NB4 (cell line): Measurements from ENCODE around the gene TFCP2L1.

Source experiments
- MYC ChIP-seq: IDR thresholded peaks from 2 replicates; pipeline ENCODE4 v1.6.1; 2011; ENCODE audit warnings: low read depth, low read length
- POLR2A ChIP-seq: IDR thresholded peaks from 2 replicates; pipeline ENCODE4 v1.6.1; 2011; ENCODE audit warnings: mild to moderate bottlenecking; ENCODE audit not compliant: insufficient read length; ENCODE audit errors: extremely low read depth
- TF ChIP-seq, protein P1 (sequence below): IDR thresholded peaks from one replicate; pipeline ENCODE4 v1.5.1; 2012; ENCODE audit warnings: low read depth, low read length

DNA sequence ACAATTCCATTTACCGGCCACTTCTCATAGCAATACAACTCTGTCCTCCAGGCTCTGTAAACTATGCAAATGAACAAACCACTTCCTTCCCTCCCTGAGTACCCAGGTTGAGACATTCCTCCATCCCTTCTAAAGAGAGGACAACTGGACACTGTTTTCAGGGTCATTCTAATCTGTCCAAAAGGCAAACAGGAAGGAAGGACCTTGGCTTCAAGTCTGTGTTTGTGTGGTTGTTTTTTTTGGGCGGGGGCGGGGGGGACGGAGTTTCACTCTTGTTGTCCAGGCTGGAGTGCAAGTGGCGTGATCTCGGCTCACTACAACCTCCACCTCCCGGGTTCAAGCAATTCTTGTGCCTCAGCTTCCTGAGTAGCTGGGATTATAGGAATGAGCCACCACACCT, 3.3 kb downstream of the TFCP2L1 start:
- TF ChIP-seq POLR2A (no peak), MYC (no peak)
- TF ChIP-seq, protein P1, sequence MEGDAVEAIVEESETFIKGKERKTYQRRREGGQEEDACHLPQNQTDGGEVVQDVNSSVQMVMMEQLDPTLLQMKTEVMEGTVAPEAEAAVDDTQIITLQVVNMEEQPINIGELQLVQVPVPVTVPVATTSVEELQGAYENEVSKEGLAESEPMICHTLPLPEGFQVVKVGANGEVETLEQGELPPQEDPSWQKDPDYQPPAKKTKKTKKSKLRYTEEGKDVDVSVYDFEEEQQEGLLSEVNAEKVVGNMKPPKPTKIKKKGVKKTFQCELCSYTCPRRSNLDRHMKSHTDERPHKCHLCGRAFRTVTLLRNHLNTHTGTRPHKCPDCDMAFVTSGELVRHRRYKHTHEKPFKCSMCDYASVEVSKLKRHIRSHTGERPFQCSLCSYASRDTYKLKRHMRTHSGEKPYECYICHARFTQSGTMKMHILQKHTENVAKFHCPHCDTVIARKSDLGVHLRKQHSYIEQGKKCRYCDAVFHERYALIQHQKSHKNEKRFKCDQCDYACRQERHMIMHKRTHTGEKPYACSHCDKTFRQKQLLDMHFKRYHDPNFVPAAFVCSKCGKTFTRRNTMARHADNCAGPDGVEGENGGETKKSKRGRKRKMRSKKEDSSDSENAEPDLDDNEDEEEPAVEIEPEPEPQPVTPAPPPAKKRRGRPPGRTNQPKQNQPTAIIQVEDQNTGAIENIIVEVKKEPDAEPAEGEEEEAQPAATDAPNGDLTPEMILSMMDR = no peak
